HCT116 (cell line): Measurements from ENCODE around the gene MSH6. TPM values are rescaled to one million over a fixed set of nuclear protein-coding genes. Genes with fewer than 3 reads are reported as not detected.

Experiments
- ATAC-seq: fragments of 200-7000 bp; cut with Tn5 transposase; 2 replicates; pipeline ENCODE4 v1.9.1; 2020; ENCODE audit warnings: mild to moderate bottlenecking, moderate library complexity
- Bru-seq: library from RNA; stranded (reverse); fragments of 400-500 nt; gene quantifications from one replicate; lab custom pipeline; 2021; lab: Mats Ljungman, UMichigan
- BruChase-seq, 2 experiments: library from RNA; stranded (reverse); fragments of 400-500 nt; gene quantifications; one replicate each; lab custom pipeline; 2021; lab: Mats Ljungman, UMichigan
- BruUV-seq: library from RNA; stranded (reverse); fragments of 400-500 nt; replicated peaks from 2 replicates; lab custom pipeline; 2021; lab: Mats Ljungman, UMichigan
- CTCF ChIA-PET: fragments of 300-600 bp; sonication (Branson Sonifier 250); formaldehyde crosslinking; loops from one replicate; lab custom pipeline; 2021; ENCODE audit warnings: antibody characterized with exemption; lab: Charles Lee
- POLR2A ChIA-PET: fragments of 300-600, 350-600 bp; sonication (Branson Sonifier 250); formaldehyde crosslinking; loops from one replicate; lab custom pipeline; 2021; ENCODE audit warnings: antibody characterized with exemption; lab: Charles Lee
- RAD21 ChIA-PET, 2 experiments: fragments of 300-600 bp; sonication (Branson Sonifier 250); formaldehyde crosslinking; loops; one replicate each; lab custom pipeline; 2023; ENCODE audit warnings: low total read pairs in 2 of 2; ENCODE audit not compliant: uncharacterized antibody in 2 of 2, unreplicated experiment in 2 of 2, low non-redundant PET in 1 of 2; lab: Charles Lee
- DNase-seq: peaks from one replicate; pipeline ENCODE4 v3.0.0-alpha.2; 2010; ENCODE audit warnings: low read depth, low spot score
- H2AFZ ChIP-seq: fragments of 200-600 bp; shearing (Covaris generic), sonication (generic); 2 replicates; pipeline ENCODE4 v1.6.1; 2017; ENCODE audit warnings: low read depth, mixed run types, mixed read lengths, antibody characterized with exemption, low read length; ENCODE audit not compliant: poor library complexity, severe bottlenecking
- H3K27ac ChIP-seq: 2 replicates; pipeline ENCODE4 v1.5.1; 2012; ENCODE audit warnings: low read depth, low read length
- H3K27me3 ChIP-seq: fragments of 200-600 bp; sonication (generic); 2 replicates; pipeline ENCODE4 v1.6.1; 2016; ENCODE audit warnings: mixed run types, low read length, mixed read lengths; ENCODE audit not compliant: insufficient read depth
- H3K36me3 ChIP-seq, 2 experiments: fragments of 200-500 bp in 1 of 2; fragments of 200-600 bp in 1 of 2; sonication (Bioruptor generic) in 1 of 2; sonication (generic) in 1 of 2; 2 replicates each; pipeline versions ENCODE4 v1.5.1 to v1.6.1; 2014 to 2016; ENCODE audit warnings: low read length in 2 of 2, inconsistent platforms in 1 of 2, mixed read lengths in 1 of 2, mixed run types in 1 of 2; ENCODE audit not compliant: insufficient read depth in 2 of 2, control insufficient read depth in 1 of 2
- H3K4me1 ChIP-seq, 2 experiments: fragments of 200-600 bp in 1 of 2; sonication (generic) in 1 of 2; 2 replicates each; pipeline versions ENCODE4 v1.5.1 to v1.6.1; 2012 to 2017; ENCODE audit warnings: low read length in 2 of 2, inconsistent platforms in 1 of 2, mild to moderate bottlenecking in 1 of 2, mixed read lengths in 1 of 2, mixed run types in 1 of 2, moderate library complexity in 1 of 2; ENCODE audit not compliant: insufficient read depth in 2 of 2, control insufficient read depth in 1 of 2
- H3K4me2 ChIP-seq: fragments of 200-600 bp; sonication (generic); 2 replicates; pipeline ENCODE4 v1.6.1; 2017; ENCODE audit warnings: mixed run types, low read length, mixed read lengths
- H3K4me3 ChIP-seq, 2 experiments: fragments of 200-600 bp in 1 of 2; sonication (generic) in 1 of 2; replicated peaks in 1 of 2; 2 replicates each; pipeline ENCODE4 v1.5.1; 2011 to 2016; ENCODE audit warnings: low read length in 2 of 2, control low read depth in 1 of 2, low read depth in 1 of 2, mild to moderate bottlenecking in 1 of 2, mixed read lengths in 1 of 2, mixed run types in 1 of 2
- H3K79me2 ChIP-seq: fragments of 200-600 bp; sonication (generic); 2 replicates; pipeline ENCODE4 v1.6.1; 2017; ENCODE audit warnings: mild to moderate bottlenecking, mixed run types, low read length, moderate library complexity, mixed read lengths; ENCODE audit not compliant: insufficient read depth
- H3K9ac ChIP-seq: fragments of 200-600 bp; sonication (generic); 2 replicates; pipeline ENCODE4 v1.6.1; 2016; ENCODE audit warnings: low read length, mixed read lengths
- H3K9me2 ChIP-seq: fragments of 200-600 bp; sonication (generic), shearing (Covaris generic); 2 replicates; pipeline ENCODE4 v1.6.1; 2017; ENCODE audit warnings: mixed run types, mild to moderate bottlenecking, moderate library complexity; ENCODE audit not compliant: insufficient read depth
- H3K9me3 ChIP-seq, 2 experiments: fragments of 200-500 bp in 1 of 2; fragments of 200-600 bp in 1 of 2; sonication (Bioruptor generic) in 1 of 2; sonication (generic) in 1 of 2; 2 replicates each; pipeline ENCODE4 v1.6.1; 2014 to 2017; ENCODE audit warnings: low read length in 2 of 2, mixed read lengths in 2 of 2, inconsistent platforms in 1 of 2, low read depth in 1 of 2, mild to moderate bottlenecking in 1 of 2, mixed run types in 1 of 2, moderate library complexity in 1 of 2; ENCODE audit not compliant: control insufficient read depth in 1 of 2, insufficient read depth in 1 of 2
- H4K20me1 ChIP-seq: fragments of 200-600 bp; sonication (generic), shearing (Covaris generic); 2 replicates; pipeline ENCODE4 v1.6.1; 2017; ENCODE audit warnings: mixed run types, mild to moderate bottlenecking, moderate library complexity; ENCODE audit not compliant: insufficient read depth
- CBX3 ChIP-seq: IDR thresholded peaks from 2 replicates; pipeline ENCODE4 v1.6.1; 2012; ENCODE audit warnings: low read depth
- CEBPB ChIP-seq: IDR thresholded peaks from 2 replicates; pipeline ENCODE4 v1.6.1; 2012; ENCODE audit warnings: low read depth
- CTCF ChIP-seq, 3 experiments: fragments of 200-600 bp in 1 of 3; sonication (generic) in 1 of 3; IDR thresholded peaks in 2 of 3; conservative IDR thresholded peaks in 1 of 3; 2 replicates each; pipeline ENCODE4 v1.5.1; 2012 to 2017; ENCODE audit warnings: low read depth in 2 of 3, low read length in 2 of 3, antibody characterized with exemption in 1 of 3, borderline replicate concordance in 1 of 3, control low read depth in 1 of 3, mild to moderate bottlenecking in 1 of 3, mixed read lengths in 1 of 3, mixed run types in 1 of 3, moderate library complexity in 1 of 3; ENCODE audit not compliant: insufficient read depth in 1 of 3
- EGR1 ChIP-seq: IDR thresholded peaks from 2 replicates; pipeline ENCODE4 v1.6.1; 2012; ENCODE audit warnings: low read depth
- ELF1 ChIP-seq: IDR thresholded peaks from 2 replicates; pipeline ENCODE4 v1.6.1; 2012; ENCODE audit warnings: low read depth, borderline replicate concordance
- FOSL1 ChIP-seq: IDR thresholded peaks from 2 replicates; pipeline ENCODE4 v1.6.1; 2012; ENCODE audit warnings: low read depth
- JUND ChIP-seq: IDR thresholded peaks from 2 replicates; pipeline ENCODE4 v1.6.1; 2012
- MAX ChIP-seq: IDR thresholded peaks from 2 replicates; pipeline ENCODE4 v1.6.1; 2012
- POLR2A ChIP-seq: IDR thresholded peaks from 2 replicates; pipeline ENCODE4 v1.7.0; 2011; ENCODE audit warnings: borderline replicate concordance; ENCODE audit not compliant: insufficient read depth, insufficient read length; ENCODE audit errors: extremely low read depth
- POLR2AphosphoS5 ChIP-seq: IDR thresholded peaks from 2 replicates; pipeline ENCODE4 v1.6.1; 2011; ENCODE audit warnings: mild to moderate bottlenecking, low read depth, low read length, moderate library complexity
- REST ChIP-seq: IDR thresholded peaks from 2 replicates; pipeline ENCODE4 v1.6.1; 2012; ENCODE audit warnings: low read depth
- SIN3A ChIP-seq: IDR thresholded peaks from 2 replicates; pipeline ENCODE4 v1.6.1; 2012; ENCODE audit warnings: low read depth
- SP1 ChIP-seq: IDR thresholded peaks from 2 replicates; pipeline ENCODE4 v1.6.1; 2012; ENCODE audit warnings: low read depth
- SRF ChIP-seq: IDR thresholded peaks from 2 replicates; pipeline ENCODE4 v1.6.1; 2012; ENCODE audit warnings: low read depth
- YY1 ChIP-seq: IDR thresholded peaks from 2 replicates; pipeline ENCODE4 v1.6.1; 2011; ENCODE audit warnings: low read length, low read depth, moderate library complexity, mild to moderate bottlenecking; ENCODE audit not compliant: insufficient replicate concordance; ENCODE audit errors: extremely low read depth
- ZBTB33 ChIP-seq: IDR thresholded peaks from 2 replicates; pipeline ENCODE4 v1.6.1; 2011; ENCODE audit warnings: mild to moderate bottlenecking, low read length, moderate library complexity; ENCODE audit not compliant: insufficient replicate concordance; ENCODE audit errors: extremely low read depth
- ZFX ChIP-seq: fragments of 450-650 bp; IDR thresholded peaks from 2 replicates; pipeline ENCODE4 v1.6.1; 2017
- intact Hi-C: fragments of 100-400 bp; cut with micrococcal nuclease; formaldehyde crosslinking; loops from 2 replicates; pipeline ENCODE4 v1.10.0; 2022
- long read RNA-seq: library from polyadenylated mRNA; unstranded; transcript quantifications from one replicate; pipeline ENCODE4 v2.0.0, GENCODE V29; 2021; ENCODE audit not compliant: unreplicated experiment
- polyA plus RNA-seq: library from polyadenylated mRNA; unstranded; fragments of >200 nt; gene quantifications from 2 replicates; pipeline ENCODE4 v1.2.1, GENCODE V29; 2012; ENCODE audit warnings: missing spikeins
- total RNA-seq: library from RNA; stranded (reverse); gene quantifications from one replicate; pipeline ENCODE4 v1.2.1, GENCODE V29; 2021; ENCODE audit not compliant: unreplicated experiment

Gene MSH6
- total RNA-seq (71.2 TPM), Bru-seq, nascent RNA (percentile 91 among the genes with signal in this experiment), BruChase-seq, experiment 1, labeled RNA remaining after a 6-hour chase (percentile 81 among the genes with signal in this experiment), BruChase-seq, experiment 2, labeled RNA remaining after a 2-hour chase (percentile 89 among the genes with signal in this experiment)
- 10.9 and 16.5 TPM in 2 replicates for polyA plus RNA-seq
- long read RNA-seq, full-length matches to known transcripts: 33 of 68 reads
- long read RNA-seq, partial matches to known transcripts: 28 of 68 reads
- long read RNA-seq, other reads (novel, unspliced or antisense): 7 of 68 reads

GRCh38 chr2:47782671-47783485, at the start of gene MSH6:
Gene MSH6 (plus strand): TSS chr2:47783145. CDS start chr2:47783234, 89 bp downstream.
- H3K9me3 ChIP-seq: no peaks in the 10 kb centered on the region
- intact Hi-C loops: loop anchor here (5.0 kb wide), 1 partner anchor 324 kb away; no protein-coding TSS in a partner anchor
- ChIA-PET POLR2A (interaction anchor here (0.6 to 1.0 kb wide), 7 partner anchors 9 to 640 kb away, joined by 3 to 5 read pairs (median 4); no protein-coding TSS in a partner anchor), RAD21 (no interaction called here), CTCF (interaction anchor here (1.2 kb wide), 1 partner anchor 15 kb away, joined by 5 read pairs; no protein-coding TSS in a partner anchor)
- peaks cover 6 to 25% of the 10 kb centered on the region in 2 experiments; a peak in 3 of 4 replicates for H3K4me1 ChIP-seq
- BruUV-seq: no TSS peak
- TF ChIP-seq ZFX: peak; percentile 97
- peak; percentile 83 for TF ChIP-seq SIN3A
- no peak for TF ChIP-seq ZBTB33
- peak; percentile 57 for TF ChIP-seq EGR1
- peak; percentile 66 for TF ChIP-seq SP1
- TF ChIP-seq ELF1: no peak
- TF ChIP-seq JUND: no peak
- TF ChIP-seq MAX: peak; percentile 81
- no peak for TF ChIP-seq CTCF (IDR thresholded peaks at IDR 0.05 in 2 of 3, conservative IDR thresholded peaks at IDR 0.05 in 1 of 3; ENCODE audit: borderline replicate concordance in 1 of 3, insufficient read depth in 1 of 3, low read depth in 2 of 3, low read length in 2 of 3)
- TF ChIP-seq SRF: no peak
- peak; percentile 40 for TF ChIP-seq POLR2A
- no peak for TF ChIP-seq REST
- TF ChIP-seq CBX3: no peak
- TF ChIP-seq YY1: peak; percentile 6
- peak; percentile 79 for TF ChIP-seq POLR2AphosphoS5
- no peak for TF ChIP-seq FOSL1
- no peak for TF ChIP-seq CEBPB
- peak within 1 kb of the TSS; percentile 98 for H3K9ac ChIP-seq
- peak within 1 kb of the TSS; percentile 97 for H3K27ac ChIP-seq
- ATAC-seq (peak; percentile 86), DNase-seq (peak; percentile 68)
- H3K9me2 ChIP-seq: no peaks in the 10 kb centered on the region
- peak within 1 kb of the TSS; percentile 72 to 90 for H3K4me3 ChIP-seq
- H2AFZ ChIP-seq: peak within 1 kb of the TSS; percentile 71
- H3K36me3 ChIP-seq: no peaks in the 10 kb centered on the region
- peaks cover 41% of the 10 kb centered on the region for H3K79me2 ChIP-seq
- H3K27me3 ChIP-seq: no peaks in the 10 kb centered on the region
- peak within 1 kb of the TSS; percentile 96 for H3K4me2 ChIP-seq
- H4K20me1 ChIP-seq: peaks cover 28% of the 10 kb centered on the region; the same call in 1 of the 2 replicates
